ENCODE measurements around the gene CANT1.
"Not testable (repeated sequence)": the region's sequence is repeated elsewhere in the genome, so short reads cannot be mapped to it uniquely, and the experiment has no call there.

The CANT1 gene

DNA sequence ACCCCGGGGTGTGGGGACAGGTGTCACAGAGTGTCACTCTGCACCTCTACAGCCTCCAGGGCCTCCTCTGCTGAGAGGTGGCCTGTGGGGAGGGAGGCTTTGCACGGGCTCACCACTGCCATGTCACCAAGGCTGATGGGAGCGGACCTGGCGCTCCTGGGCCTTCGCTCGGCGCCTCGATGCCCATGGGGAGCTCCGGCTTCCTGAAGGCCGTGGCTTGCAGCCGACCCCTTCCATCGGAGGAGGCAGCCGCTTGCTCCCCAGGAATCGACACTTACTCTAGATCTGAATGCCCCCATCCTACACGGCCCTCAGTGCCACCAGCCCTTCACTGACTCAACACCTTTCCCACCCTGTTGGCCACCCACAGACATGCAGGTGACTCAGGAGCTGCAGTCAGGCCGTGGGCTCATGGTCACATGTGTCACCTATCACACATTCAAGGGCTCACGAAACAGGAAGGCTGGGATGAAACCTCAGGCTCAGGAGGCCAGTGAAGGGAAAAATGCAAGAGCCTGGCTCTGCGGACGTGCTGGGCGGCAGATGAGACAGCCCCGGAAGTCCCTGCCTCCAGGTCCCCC, 41.7 kb downstream of the CANT1 start:
- no peak overlapping the region for H3K27ac ChIP-seq (ENCODE audit: low read depth in 2 of 2, low read length in 2 of 2)
- H3K4me1 ChIP-seq (ENCODE audit: control insufficient read depth in 2 of 2, insufficient read depth in 2 of 2, low read length in 2 of 2): peaks cover 9 to 18% of the 10 kb centered on the region in 2 donors
- no peaks in the 10 kb centered on the region for H3K9me3 ChIP-seq (ENCODE audit: control insufficient read depth in 2 of 2, low read length in 2 of 2)
- H3K9ac ChIP-seq (ENCODE audit: low read depth in 1 of 2, low read length in 2 of 2): no peak overlapping the region
- H3K36me3 ChIP-seq (ENCODE audit: control insufficient read depth in 2 of 2, insufficient read depth in 2 of 2, low read length in 2 of 2): peaks cover 17 to 24% of the 10 kb centered on the region in 2 donors
- H3K27me3 ChIP-seq (ENCODE audit: control insufficient read depth in 2 of 2, insufficient read depth in 2 of 2, low read length in 2 of 2): no peaks in the 10 kb centered on the region
- H3K4me3 ChIP-seq (ENCODE audit: low read length in 2 of 2): no peak overlapping the region

DNA sequence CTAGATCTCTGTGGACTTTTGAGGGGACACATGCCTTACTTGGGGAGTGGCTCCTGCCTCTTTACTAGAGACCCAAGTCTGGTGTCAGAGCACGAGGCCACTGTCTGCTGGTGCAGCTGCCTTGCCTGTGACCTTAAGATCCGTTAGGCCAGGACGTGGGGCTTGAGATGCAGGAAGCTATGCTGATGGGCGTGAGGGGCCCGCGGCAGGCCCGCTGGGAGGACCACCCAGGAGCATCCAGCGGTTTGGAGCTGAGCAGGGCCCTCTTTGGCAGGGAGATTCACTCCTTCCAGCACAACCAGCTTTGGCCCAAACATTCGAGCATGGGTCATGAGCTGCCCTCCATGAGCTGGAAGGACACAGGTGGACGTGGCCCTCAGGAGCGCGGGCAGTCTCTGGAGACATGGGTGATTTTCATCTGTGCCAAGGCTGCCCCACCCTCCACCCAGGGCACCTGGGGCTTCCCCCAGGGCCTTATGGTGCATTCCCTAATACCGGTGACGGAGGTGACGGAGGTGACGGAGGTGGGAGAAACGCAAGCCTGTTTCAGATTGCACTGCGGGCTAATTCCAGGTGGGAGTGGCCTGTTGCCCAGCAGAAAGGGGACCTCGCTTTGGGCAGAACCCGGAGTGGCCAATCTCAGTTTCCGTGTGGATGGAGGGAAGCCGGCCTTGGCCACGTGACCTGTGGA, 42.5 kb downstream of the CANT1 start:
- Histone ChIP-seq H3K27me3 (ENCODE audit: control insufficient read depth in 2 of 2, insufficient read depth in 2 of 2, low read length in 2 of 2) (no peaks in the 10 kb centered on the region), H3K9me3 (ENCODE audit: control insufficient read depth in 2 of 2, low read length in 2 of 2) (no peaks in the 10 kb centered on the region), H3K27ac (ENCODE audit: low read depth in 2 of 2, low read length in 2 of 2) (no peak overlapping the region), H3K4me1 (ENCODE audit: control insufficient read depth in 2 of 2, insufficient read depth in 2 of 2, low read length in 2 of 2) (peaks cover 16 to 22% of the 10 kb centered on the region in 2 donors), H3K4me3 (ENCODE audit: low read length in 2 of 2) (no peak overlapping the region), H3K36me3 (ENCODE audit: control insufficient read depth in 2 of 2, insufficient read depth in 2 of 2, low read length in 2 of 2) (peaks cover 17 to 18% of the 10 kb centered on the region in 2 donors), H3K9ac (ENCODE audit: low read depth in 1 of 2, low read length in 2 of 2) (no peak overlapping the region)

DNA sequence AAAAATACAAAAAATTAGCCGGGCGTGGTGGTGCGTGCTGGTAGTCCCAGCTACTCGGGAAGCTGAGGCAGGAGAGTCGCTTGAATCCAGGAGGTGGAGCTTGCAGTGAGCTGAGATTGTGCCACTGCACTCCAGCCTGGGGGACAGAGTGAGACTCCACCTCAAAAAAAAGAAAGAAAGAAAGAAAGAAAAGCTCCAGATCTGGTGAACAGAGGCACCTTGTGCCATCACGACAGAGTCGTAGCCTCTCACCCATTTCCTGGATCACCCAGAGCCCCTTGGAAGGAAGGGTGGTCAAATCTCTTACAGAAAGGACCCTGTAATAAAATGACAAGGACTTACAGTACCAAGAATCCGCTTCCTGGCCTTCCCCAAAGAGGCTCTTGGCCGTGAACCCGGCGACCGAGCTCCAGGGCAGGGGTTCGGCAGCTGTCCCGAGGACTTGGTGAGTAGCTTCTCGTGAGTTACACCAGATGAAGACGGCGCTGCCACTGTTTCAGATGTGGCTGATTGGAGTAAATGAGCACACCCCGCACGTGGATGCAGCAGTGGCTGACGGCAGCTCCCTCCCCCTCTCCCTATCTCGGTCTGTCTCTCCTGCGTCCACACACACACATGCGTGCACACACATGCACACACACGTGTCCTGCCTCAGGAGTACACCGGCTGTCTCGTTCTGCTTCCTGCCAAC, 43.3 kb downstream of the CANT1 start:
- no peak overlapping the region for H3K4me3 ChIP-seq (ENCODE audit: low read length in 2 of 2)
- peaks cover 16 to 24% of the 10 kb centered on the region in 2 donors for H3K4me1 ChIP-seq (ENCODE audit: control insufficient read depth in 2 of 2, insufficient read depth in 2 of 2, low read length in 2 of 2)

DNA sequence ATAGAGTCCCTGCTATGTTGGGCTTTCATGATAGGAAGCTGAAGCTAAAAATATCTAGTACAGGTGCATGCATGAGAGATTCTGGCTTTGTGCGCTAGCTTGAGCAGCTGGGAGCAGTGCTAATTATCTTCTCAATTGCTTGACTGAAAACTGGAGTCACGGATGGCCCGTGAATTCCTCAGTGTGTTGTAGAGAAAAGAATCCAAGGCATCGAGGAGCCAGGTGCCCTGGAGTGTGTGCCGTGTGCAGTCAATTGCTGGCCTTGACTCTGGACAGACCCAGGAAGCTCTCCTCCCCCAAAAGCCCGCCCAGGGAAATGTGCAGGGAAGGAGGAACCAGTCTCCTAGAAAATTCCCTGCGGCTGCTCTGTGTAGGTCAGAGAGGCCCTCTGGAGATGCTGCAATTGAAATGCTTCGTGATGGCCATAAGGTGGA, 44.1 kb downstream of the CANT1 start:
- peaks cover 14 to 17% of the 10 kb centered on the region in 2 donors for H3K36me3 ChIP-seq (ENCODE audit: control insufficient read depth in 2 of 2, insufficient read depth in 2 of 2, low read length in 2 of 2)
- peaks cover 14 to 20% of the 10 kb centered on the region in 2 donors for H3K4me1 ChIP-seq (ENCODE audit: control insufficient read depth in 2 of 2, insufficient read depth in 2 of 2, low read length in 2 of 2)
- no peak overlapping the region for H3K9ac ChIP-seq (ENCODE audit: low read depth in 1 of 2, low read length in 2 of 2)
- no peaks in the 10 kb centered on the region for H3K9me3 ChIP-seq (ENCODE audit: control insufficient read depth in 2 of 2, low read length in 2 of 2)
- no peak overlapping the region for H3K4me3 ChIP-seq (ENCODE audit: low read length in 2 of 2)
- H3K27ac ChIP-seq (ENCODE audit: low read depth in 2 of 2, low read length in 2 of 2): no peak overlapping the region
- H3K27me3 ChIP-seq (ENCODE audit: control insufficient read depth in 2 of 2, insufficient read depth in 2 of 2, low read length in 2 of 2): no peaks in the 10 kb centered on the region

More for the DNA sequence above, 43.3 kb downstream of the CANT1 start:
- H3K36me3 ChIP-seq (ENCODE audit: control insufficient read depth in 2 of 2, insufficient read depth in 2 of 2, low read length in 2 of 2): peaks cover 14 to 17% of the 10 kb centered on the region in 2 donors
- H3K9me3 ChIP-seq (ENCODE audit: control insufficient read depth in 2 of 2, low read length in 2 of 2): no peaks in the 10 kb centered on the region
- no peaks in the 10 kb centered on the region for H3K27me3 ChIP-seq (ENCODE audit: control insufficient read depth in 2 of 2, insufficient read depth in 2 of 2, low read length in 2 of 2)
- H3K9ac ChIP-seq (ENCODE audit: low read depth in 1 of 2, low read length in 2 of 2): no peak overlapping the region
- no peak overlapping the region for H3K27ac ChIP-seq (ENCODE audit: low read depth in 2 of 2, low read length in 2 of 2)

DNA sequence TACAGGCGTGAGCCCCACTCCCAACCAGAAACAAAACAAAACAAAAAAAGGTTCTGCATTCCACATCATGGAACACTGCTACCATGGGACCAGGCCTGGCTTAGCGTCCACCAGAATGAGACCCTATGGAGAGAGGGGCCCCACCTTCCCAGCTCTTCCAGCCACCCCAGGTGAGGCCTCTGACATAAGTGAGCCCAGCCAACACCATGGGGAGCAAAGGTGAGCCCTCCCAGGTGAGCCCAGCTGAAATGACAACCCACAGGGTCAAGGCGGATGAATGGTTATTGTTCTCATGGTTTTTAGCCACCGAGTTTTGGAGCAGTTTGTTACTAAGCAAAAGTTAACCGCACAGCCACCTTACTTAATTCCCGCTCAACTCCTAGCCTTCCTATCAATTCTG, 46.2 kb downstream of the CANT1 start:
- Histone ChIP-seq H3K27ac (ENCODE audit: low read depth in 2 of 2, low read length in 2 of 2) (peak overlapping the region; percentile 64 to 72), H3K27me3 (ENCODE audit: control insufficient read depth in 2 of 2, insufficient read depth in 2 of 2, low read length in 2 of 2) (no peaks in the 10 kb centered on the region), H3K36me3 (ENCODE audit: control insufficient read depth in 2 of 2, insufficient read depth in 2 of 2, low read length in 2 of 2) (peaks cover 2 to 6% of the 10 kb centered on the region in 2 donors), H3K9me3 (ENCODE audit: control insufficient read depth in 2 of 2, low read length in 2 of 2) (no peaks in the 10 kb centered on the region), H3K4me3 (ENCODE audit: low read length in 2 of 2) (no peak overlapping the region), H3K9ac (ENCODE audit: low read depth in 1 of 2, low read length in 2 of 2) (no peak overlapping the region), H3K4me1 (ENCODE audit: control insufficient read depth in 2 of 2, insufficient read depth in 2 of 2, low read length in 2 of 2) (peaks cover 14 to 20% of the 10 kb centered on the region in 2 donors)

DNA sequence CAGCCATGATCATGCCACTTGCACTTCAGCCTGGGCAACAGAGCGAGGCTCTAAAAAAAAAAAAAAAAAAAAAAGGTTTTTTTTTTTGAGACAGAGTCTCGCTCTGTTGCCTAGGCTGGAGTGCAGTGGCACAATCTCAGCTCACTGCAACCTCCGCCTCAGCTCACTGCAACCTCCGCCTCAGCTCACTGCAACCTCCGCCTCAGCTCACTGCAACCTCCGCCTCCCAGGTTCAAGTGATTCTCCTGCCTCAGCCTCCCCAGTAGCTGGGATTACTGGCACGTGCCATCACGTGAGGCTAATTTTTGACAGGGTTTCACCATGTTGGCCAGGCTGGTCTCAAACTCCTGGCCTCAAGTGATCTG, 46.6 kb downstream of the CANT1 start:
- not testable (repeated sequence) for H3K9ac ChIP-seq (ENCODE audit: low read depth in 1 of 2, low read length in 2 of 2); H3K36me3 ChIP-seq (ENCODE audit: control insufficient read depth in 2 of 2, insufficient read depth in 2 of 2, low read length in 2 of 2); H3K4me3 ChIP-seq (ENCODE audit: low read length in 2 of 2); H3K27me3 ChIP-seq (ENCODE audit: control insufficient read depth in 2 of 2, insufficient read depth in 2 of 2, low read length in 2 of 2); H3K9me3 ChIP-seq (ENCODE audit: control insufficient read depth in 2 of 2, low read length in 2 of 2)
- H3K27ac ChIP-seq (ENCODE audit: low read depth in 2 of 2, low read length in 2 of 2): peak overlapping the region; percentile 64 to 80
- peaks cover 14 to 21% of the 10 kb centered on the region in 2 donors for H3K4me1 ChIP-seq (ENCODE audit: control insufficient read depth in 2 of 2, insufficient read depth in 2 of 2, low read length in 2 of 2)

DNA sequence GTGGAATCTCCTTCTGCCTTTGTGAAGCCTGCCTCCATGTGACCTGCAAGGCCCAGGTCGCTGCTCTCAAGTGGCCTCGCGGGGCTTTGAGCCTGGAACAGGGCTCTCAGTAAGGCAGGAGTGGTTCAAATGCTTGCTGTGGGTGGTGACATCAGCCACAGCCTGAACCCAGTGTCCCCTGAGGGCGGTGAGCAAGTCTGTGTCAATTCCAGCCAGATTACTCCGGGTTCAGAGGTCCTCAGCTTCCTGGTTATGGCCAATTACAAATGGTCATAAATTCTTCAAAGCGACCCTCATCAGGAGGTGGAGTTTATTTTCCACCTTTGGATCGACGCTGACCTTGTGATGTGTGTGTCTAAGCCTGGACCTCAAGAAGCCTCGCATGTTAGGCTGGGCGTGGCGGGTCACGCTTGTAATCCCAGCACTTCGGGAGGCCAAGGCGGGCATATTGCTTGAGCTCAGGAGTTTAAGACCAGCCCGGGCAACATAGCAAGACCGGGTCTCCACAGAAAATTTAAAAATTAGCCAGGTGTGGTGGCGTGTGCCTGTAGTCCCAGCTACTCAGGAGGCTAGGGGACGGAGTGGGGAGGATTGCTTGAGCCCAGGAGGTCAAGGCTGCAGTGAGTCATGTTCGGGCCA, 47.1 kb downstream of the CANT1 start:
- no peaks in the 10 kb centered on the region for H3K27me3 ChIP-seq (ENCODE audit: control insufficient read depth in 2 of 2, insufficient read depth in 2 of 2, low read length in 2 of 2)
- peak overlapping the region; percentile 52 to 80 for H3K27ac ChIP-seq (ENCODE audit: low read depth in 2 of 2, low read length in 2 of 2)
- H3K4me3 ChIP-seq (ENCODE audit: low read length in 2 of 2): no peak overlapping the region
- no peaks in the 10 kb centered on the region for H3K9me3 ChIP-seq (ENCODE audit: control insufficient read depth in 2 of 2, low read length in 2 of 2)
- peaks cover 14 to 21% of the 10 kb centered on the region in 2 donors for H3K4me1 ChIP-seq (ENCODE audit: control insufficient read depth in 2 of 2, insufficient read depth in 2 of 2, low read length in 2 of 2)
- no peak overlapping the region for H3K9ac ChIP-seq (ENCODE audit: low read depth in 1 of 2, low read length in 2 of 2)
- peaks cover 2% of the 10 kb centered on the region in 2 donors for H3K36me3 ChIP-seq (ENCODE audit: control insufficient read depth in 2 of 2, insufficient read depth in 2 of 2, low read length in 2 of 2)

DNA sequence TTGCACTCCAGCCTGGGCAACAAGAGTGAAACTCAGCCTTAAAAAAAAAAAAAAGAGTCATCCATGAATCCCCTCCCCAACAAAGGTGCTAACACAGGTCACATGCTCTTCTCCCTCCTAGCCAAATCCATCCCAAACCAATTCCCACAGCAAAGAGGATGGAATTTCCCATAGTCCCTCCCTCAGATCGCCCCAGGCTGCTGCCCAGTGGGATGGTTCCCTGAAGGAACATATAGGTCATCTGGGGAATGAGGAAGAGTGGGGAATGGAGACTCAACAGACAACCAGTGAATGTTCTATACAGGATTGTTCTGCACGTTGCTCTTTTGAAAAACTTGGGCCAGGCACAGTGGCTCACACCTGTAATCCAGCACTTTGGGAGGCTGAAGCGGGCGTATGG, 48.0 kb downstream of the CANT1 start:
- H3K27ac ChIP-seq (ENCODE audit: low read depth in 2 of 2, low read length in 2 of 2): peak overlapping the region; percentile 52 to 69
- H3K9me3 ChIP-seq (ENCODE audit: control insufficient read depth in 2 of 2, low read length in 2 of 2): no peaks in the 10 kb centered on the region
- H3K9ac ChIP-seq (ENCODE audit: low read depth in 1 of 2, low read length in 2 of 2): peak overlapping the region in 1 of 2 donors; percentile 14
- H3K4me3 ChIP-seq (ENCODE audit: low read length in 2 of 2): peak overlapping the region in 1 of 2 donors; percentile 10
- H3K27me3 ChIP-seq (ENCODE audit: control insufficient read depth in 2 of 2, insufficient read depth in 2 of 2, low read length in 2 of 2): no peaks in the 10 kb centered on the region
- peaks cover 0 to under 1% of the 10 kb centered on the region in 2 donors for H3K36me3 ChIP-seq (ENCODE audit: control insufficient read depth in 2 of 2, insufficient read depth in 2 of 2, low read length in 2 of 2)
- peaks cover 14 to 21% of the 10 kb centered on the region in 2 donors for H3K4me1 ChIP-seq (ENCODE audit: control insufficient read depth in 2 of 2, insufficient read depth in 2 of 2, low read length in 2 of 2)

DNA sequence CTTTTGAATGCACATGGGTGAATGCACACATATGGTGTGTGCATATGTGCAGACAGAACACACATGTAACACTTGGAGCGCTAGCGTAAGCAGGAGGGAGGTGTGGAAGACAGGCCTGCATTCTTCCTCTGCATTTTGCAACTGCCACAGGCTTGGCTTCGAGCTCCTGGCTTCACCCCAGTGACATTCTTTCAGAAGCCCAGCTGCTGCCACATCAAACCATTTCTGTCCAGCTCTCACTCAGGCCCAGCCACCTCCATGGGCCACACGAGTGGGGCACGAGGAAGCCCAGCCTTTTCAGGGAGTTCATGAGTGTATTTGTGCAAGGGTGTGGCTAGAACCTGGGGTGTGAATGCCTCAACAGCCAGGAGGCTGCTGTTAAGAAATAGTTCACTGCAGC, 48.6 kb downstream of the CANT1 start:
- H3K9ac ChIP-seq (ENCODE audit: low read depth in 1 of 2, low read length in 2 of 2): no peak overlapping the region
- peak overlapping the region; percentile 28 to 69 for H3K27ac ChIP-seq (ENCODE audit: low read depth in 2 of 2, low read length in 2 of 2)
- no peaks in the 10 kb centered on the region for H3K36me3 ChIP-seq (ENCODE audit: control insufficient read depth in 2 of 2, insufficient read depth in 2 of 2, low read length in 2 of 2)
- no peak overlapping the region for H3K4me3 ChIP-seq (ENCODE audit: low read length in 2 of 2)
- H3K9me3 ChIP-seq (ENCODE audit: control insufficient read depth in 2 of 2, low read length in 2 of 2): no peaks in the 10 kb centered on the region
- H3K4me1 ChIP-seq (ENCODE audit: control insufficient read depth in 2 of 2, insufficient read depth in 2 of 2, low read length in 2 of 2): peaks cover 14 to 21% of the 10 kb centered on the region in 2 donors
- H3K27me3 ChIP-seq (ENCODE audit: control insufficient read depth in 2 of 2, insufficient read depth in 2 of 2, low read length in 2 of 2): no peaks in the 10 kb centered on the region

DNA sequence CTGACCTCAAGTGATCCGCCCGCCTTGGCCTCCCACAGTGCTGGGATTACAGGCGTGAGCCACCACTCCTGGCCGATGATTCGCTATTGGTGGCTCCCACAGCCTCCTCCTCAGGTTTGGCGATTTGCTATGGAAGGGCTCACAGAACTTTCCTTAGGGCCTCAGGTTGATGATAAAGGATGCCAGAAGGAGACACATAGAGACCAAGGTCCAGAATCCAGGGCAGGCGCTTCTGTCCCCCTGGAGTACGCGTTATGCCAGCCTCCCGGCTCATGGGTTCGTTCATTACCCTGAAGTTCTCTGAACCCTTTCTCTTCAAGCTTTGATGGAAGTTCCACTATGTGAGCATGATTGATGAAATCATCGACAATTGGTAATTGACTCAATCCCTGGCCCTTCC, 49.8 kb downstream of the CANT1 start:
- peaks cover 14 to 21% of the 10 kb centered on the region in 2 donors for H3K4me1 ChIP-seq (ENCODE audit: control insufficient read depth in 2 of 2, insufficient read depth in 2 of 2, low read length in 2 of 2)
- no peak overlapping the region for H3K4me3 ChIP-seq (ENCODE audit: low read length in 2 of 2)
- no peak overlapping the region for H3K27ac ChIP-seq (ENCODE audit: low read depth in 2 of 2, low read length in 2 of 2)
- H3K36me3 ChIP-seq (ENCODE audit: control insufficient read depth in 2 of 2, insufficient read depth in 2 of 2, low read length in 2 of 2): no peaks in the 10 kb centered on the region
- H3K9me3 ChIP-seq (ENCODE audit: control insufficient read depth in 2 of 2, low read length in 2 of 2): no peaks in the 10 kb centered on the region
- H3K27me3 ChIP-seq (ENCODE audit: control insufficient read depth in 2 of 2, insufficient read depth in 2 of 2, low read length in 2 of 2): no peaks in the 10 kb centered on the region
- no peak overlapping the region for H3K9ac ChIP-seq (ENCODE audit: low read depth in 1 of 2, low read length in 2 of 2)

Data from mucosa of rectum (tissue), 2 donors.